Activated CD4-positive, CD25-positive, alpha-beta regulatory T cell treated with anti-CD3 and anti-CD28 coated beads, Interleukin-2, amount 50 U/mL, for 16 hours (primary cell): ENCODE data around the gene CCDC85C.

Experiments
- DNase-seq: peaks from one replicate; pipeline ENCODE4 v3.0.0-alpha.2; 2020; ENCODE audit warnings: low read depth, low spot score

CCDC85C gene

GRCh38 chr14:99540196-99541032, 63.6 kb downstream of the CCDC85C start:
- DNase-seq, result no peak

GRCh38 chr14:99539491-99539890, 64.5 kb downstream of the CCDC85C start:
- no peak for DNase-seq

- DNase-seq, result no peak
These were observed 65.3 kb downstream of the CCDC85C start for GRCh38 chr14:99538733-99539132.

GRCh38 chr14:99538275-99538674, 65.7 kb downstream of the CCDC85C start:
- DNase-seq, result no peak

- DNase-seq, result no peak
These were observed 66.6 kb downstream of the CCDC85C start for GRCh38 chr14:99537399-99537798.

GRCh38 chr14:99535908-99536778, 67.9 kb downstream of the CCDC85C start:
- no peak for DNase-seq

- no peak for DNase-seq
These were observed 68.6 kb downstream of the CCDC85C start for GRCh38 chr14:99535448-99535847.

- no peak for DNase-seq
These were observed 69.1 kb downstream of the CCDC85C start for GRCh38 chr14:99534863-99535262.

GRCh38 chr14:99534333-99534732, 69.7 kb downstream of the CCDC85C start:
- no peak for DNase-seq

GRCh38 chr14:99532310-99532709, 71.7 kb downstream of the CCDC85C start:
- DNase-seq, result no peak

- no peak for DNase-seq
These were observed 72.5 kb downstream of the CCDC85C start for GRCh38 chr14:99531251-99532096.

GRCh38 chr14:99530407-99531155, 73.4 kb downstream of the CCDC85C start:
- DNase-seq, result no peak

GRCh38 chr14:99529899-99530298, 74.1 kb downstream of the CCDC85C start:
- DNase-seq, result no peak

- DNase-seq, result no peak
These were observed 76.5 kb downstream of the CCDC85C start for GRCh38 chr14:99527427-99528076.

- DNase-seq, result no peak
These were observed 77.0 kb downstream of the CCDC85C start for GRCh38 chr14:99527026-99527425.

- DNase-seq, result no peak
These were observed 78.3 kb downstream of the CCDC85C start for GRCh38 chr14:99525699-99526080.

- no peak for DNase-seq
These were observed 79.0 kb downstream of the CCDC85C start for GRCh38 chr14:99524804-99525698.

GRCh38 chr14:99524091-99524661, 79.8 kb downstream of the CCDC85C start:
- no peak for DNase-seq

GRCh38 chr14:99523704-99524055, 80.3 kb downstream of the CCDC85C start:
- no peak for DNase-seq
